Gastrocnemius medialis (tissue), 4 donors: ENCODE data around the gene ALCAM.

ENCODE experiments used
- CTCF ChIP-seq, 5 experiments: fragments of 450-650 bp in 3 of 5; fragments of 200-600 bp in 2 of 5; sonication (generic) in 2 of 5; IDR thresholded peaks in 4 of 5; conservative IDR thresholded peaks in 1 of 5; 1 replicate in 4 of 5; 2 replicates in 1 of 5; pipeline ENCODE4 v1.5.1; 2016 to 2019; ENCODE audit warnings: antibody characterized with exemption in 5 of 5, mild to moderate bottlenecking in 3 of 5, moderate library complexity in 3 of 5
- POLR2A ChIP-seq, 2 donors: fragments of 450-650 bp; IDR thresholded peaks; one replicate each; pipeline ENCODE4 v1.6.1; 2017; ENCODE audit warnings: antibody characterized with exemption in 2 of 2, mild to moderate bottlenecking in 2 of 2, moderate library complexity in 2 of 2

- TF ChIP-seq POLR2A (IDR thresholded peaks at IDR 0.05) (no peak), CTCF (IDR thresholded peaks at IDR 0.05 in 4 of 5, conservative IDR thresholded peaks at IDR 0.05 in 1 of 5) (no peak)
These were observed 247.8 kb downstream of the ALCAM start for GRCh38 chr3:105614288-105615030.
